Endodermal cell (in vitro differentiated cells): ENCODE results near the gene FAM221B. TPM values are rescaled to one million over a fixed set of nuclear protein-coding genes. Genes with fewer than 3 reads are reported as not detected.

ENCODE experiments used
- DNase-seq: peaks from one replicate; pipeline ENCODE4 v3.0.0-alpha.2; 2017
- H3K27ac ChIP-seq: 2 replicates; pipeline ENCODE4 v1.5.1; 2013; ENCODE audit warnings: mild to moderate bottlenecking, low read depth, low read length, moderate library complexity
- H3K27me3 ChIP-seq: 2 replicates; pipeline ENCODE4 v1.6.1; 2013; ENCODE audit warnings: mild to moderate bottlenecking, low read length, moderate library complexity; ENCODE audit not compliant: insufficient read depth, control insufficient read depth, poor library complexity, severe bottlenecking
- H3K36me3 ChIP-seq: 2 replicates; pipeline ENCODE4 v1.7.0; 2013; ENCODE audit warnings: mild to moderate bottlenecking, low read length, moderate library complexity; ENCODE audit not compliant: control insufficient read depth, insufficient read depth
- H3K4me1 ChIP-seq: one replicate; pipeline ENCODE4 v1.7.0; 2013; ENCODE audit warnings: low read length; ENCODE audit not compliant: control insufficient read depth, insufficient read depth
- H3K4me3 ChIP-seq: 2 replicates; pipeline ENCODE4 v1.5.1; 2013; ENCODE audit warnings: mild to moderate bottlenecking, low read length, moderate library complexity
- H3K9ac ChIP-seq: 2 replicates; pipeline ENCODE4 v1.6.1; 2013; ENCODE audit warnings: mild to moderate bottlenecking, low read length, moderate library complexity; ENCODE audit not compliant: poor library complexity, severe bottlenecking; ENCODE audit errors: extremely low read depth
- H3K9me3 ChIP-seq: 2 replicates; pipeline ENCODE4 v1.6.1; 2013; ENCODE audit warnings: mild to moderate bottlenecking, low read length, moderate library complexity; ENCODE audit not compliant: control insufficient read depth
- H3K27ac Mint-ChIP-seq: 2 replicates; pipeline ENCODE4 v1.8.0; 2020; ENCODE audit warnings: mixed read lengths
- H3K27me3 Mint-ChIP-seq: 2 replicates; pipeline ENCODE4 v1.8.0; 2021; ENCODE audit warnings: mild to moderate bottlenecking, mixed read lengths; ENCODE audit not compliant: insufficient read depth
- H3K36me3 Mint-ChIP-seq: 2 replicates; pipeline ENCODE4 v1.8.0; 2020; ENCODE audit warnings: low read depth, mixed read lengths
- H3K4me1 Mint-ChIP-seq: 2 replicates; pipeline ENCODE4 v1.8.0; 2020; ENCODE audit warnings: mixed read lengths
- H3K4me3 Mint-ChIP-seq: 2 replicates; pipeline ENCODE4 v1.8.0; 2020; ENCODE audit warnings: mild to moderate bottlenecking, moderate library complexity, mixed read lengths
- H3K9me3 Mint-ChIP-seq: 2 replicates; pipeline ENCODE4 v1.8.0; 2020; ENCODE audit warnings: mild to moderate bottlenecking, mixed read lengths
- CTCF ChIP-seq: fragments of 200-600 bp; sonication (generic); conservative IDR thresholded peaks from 2 replicates; pipeline ENCODE4 v1.5.0; 2021; ENCODE audit warnings: antibody characterized with exemption, mild to moderate bottlenecking
- WGBS, 2 experiments: methylation state at CpG; one replicate each; pipeline versions ENCODE4 v1.1.5 to v1.1.7; 2013; ENCODE audit warnings: missing lambda C conversion rate in 2 of 2, mixed read lengths in 1 of 2; ENCODE audit not compliant: insufficient coverage in 1 of 2, insufficient read length in 1 of 2; 5-methylcytosine and 5-hydroxymethylcytosine counted together
- total RNA-seq, 2 donors: library from RNA; stranded (reverse); fragmentation: NEBNext Ultra II Directional in 1 of 2; extraction: Animal tissue kit (Norgen Biotek cat#: 25700) in 1 of 2; gene quantifications; 2 replicates in 1 of 2; 3 replicates in 1 of 2; pipeline ENCODE4 v1.2.1, GENCODE V29; 2021

FAM221B gene
- total RNA-seq, 2 donors from 2014 or later, result 0.22 TPM; not detected in 1

- Histone ChIP-seq H3K36me3 (no peaks in the 10 kb centered on the region), H3K4me1 (no peaks in the 10 kb centered on the region), H3K9me3 (no peaks in the 10 kb centered on the region), H3K9ac (peak overlapping the region; percentile 74), H3K27ac (peak overlapping the region; percentile 92), H3K4me3 (peak overlapping the region; percentile 84), H3K27me3 (peaks cover 11% of the 10 kb centered on the region)
- WGBS, 2 experiments, result 11 to 27% methylated on average over 10 to 29 of the region's 29 CpGs
- H3K36me3 Mint-ChIP-seq, result peaks cover 3% of the 10 kb centered on the region
- TF ChIP-seq CTCF, result peak; percentile 69
- H3K27ac Mint-ChIP-seq, result peak overlapping the region; percentile 84
- H3K4me1 Mint-ChIP-seq, result peaks cover 19% of the 10 kb centered on the region
- peaks cover 10% of the 10 kb centered on the region for H3K27me3 Mint-ChIP-seq
- DNase-seq, result peak; percentile 93
- H3K9me3 Mint-ChIP-seq, result no peaks in the 10 kb centered on the region
- H3K4me3 Mint-ChIP-seq, result peak overlapping the region; percentile 81
These were observed 14.3 kb downstream of the FAM221B start for GRCh38 chr9:35814106-35814840.

GRCh38 chr9:35813434-35814105, 15.0 kb downstream of the FAM221B start:
- peaks cover 3% of the 10 kb centered on the region for H3K36me3 Mint-ChIP-seq
- no peaks in the 10 kb centered on the region for H3K9me3 ChIP-seq
- H3K4me1 Mint-ChIP-seq, result peaks cover 19% of the 10 kb centered on the region
- H3K27ac Mint-ChIP-seq, result peak overlapping the region; percentile 84
- H3K4me3 Mint-ChIP-seq, result peak overlapping the region; percentile 81
- peak overlapping the region; percentile 84 for H3K4me3 ChIP-seq
- peak; percentile 72 for DNase-seq
- WGBS, 2 experiments, result 83 to 88% methylated on average over 5 to 10 of the region's 10 CpGs
- peak; percentile 75 for TF ChIP-seq CTCF
- H3K27me3 Mint-ChIP-seq, result peaks cover 10% of the 10 kb centered on the region
- H3K36me3 ChIP-seq, result no peaks in the 10 kb centered on the region
- no peaks in the 10 kb centered on the region for H3K9me3 Mint-ChIP-seq
- no peak overlapping the region for H3K27ac ChIP-seq
- H3K4me1 ChIP-seq, result no peaks in the 10 kb centered on the region
- H3K9ac ChIP-seq, result peak overlapping the region; percentile 74
- H3K27me3 ChIP-seq, result peaks cover 11% of the 10 kb centered on the region

GRCh38 chr9:35812025-35812602, 16.4 kb downstream of the FAM221B start, which contains the start of gene SPAG8:
TSS of gene SPAG8 (minus strand) at chr9:35812262. CDS start at chr9:35812147, 115 bp downstream.
- peak within 1 kb of the TSS; percentile 6 for H3K27ac ChIP-seq
- WGBS, 2 experiments, result 6 to 8% methylated on average over 13 to 28 of the region's 28 CpGs

More at GRCh38 chr9:35812025-35812602, 16.4 kb downstream of the FAM221B start, which contains the start of gene SPAG8:
- Histone ChIP-seq H3K9ac (no peak within 1 kb of the TSS), H3K36me3 (peaks cover 11% of the 10 kb centered on the region), H3K4me1 (no peaks in the 10 kb centered on the region), H3K4me3 (peak within 1 kb of the TSS; percentile 78), H3K27me3 (peaks cover 3% of the 10 kb centered on the region), H3K9me3 (no peaks in the 10 kb centered on the region)
- Mint-ChIP-seq H3K27me3 (peaks cover 6% of the 10 kb centered on the region), H3K36me3 (peaks cover 8% of the 10 kb centered on the region), H3K4me3 (peak within 1 kb of the TSS; percentile 60), H3K9me3 (no peaks in the 10 kb centered on the region), H3K27ac (peak within 1 kb of the TSS; percentile 87), H3K4me1 (peaks cover 19% of the 10 kb centered on the region)
- DNase-seq, result peak; percentile 98
- no peak for TF ChIP-seq CTCF
